ENCODE results near the gene RPL28.

The RPL28 gene

DNA sequence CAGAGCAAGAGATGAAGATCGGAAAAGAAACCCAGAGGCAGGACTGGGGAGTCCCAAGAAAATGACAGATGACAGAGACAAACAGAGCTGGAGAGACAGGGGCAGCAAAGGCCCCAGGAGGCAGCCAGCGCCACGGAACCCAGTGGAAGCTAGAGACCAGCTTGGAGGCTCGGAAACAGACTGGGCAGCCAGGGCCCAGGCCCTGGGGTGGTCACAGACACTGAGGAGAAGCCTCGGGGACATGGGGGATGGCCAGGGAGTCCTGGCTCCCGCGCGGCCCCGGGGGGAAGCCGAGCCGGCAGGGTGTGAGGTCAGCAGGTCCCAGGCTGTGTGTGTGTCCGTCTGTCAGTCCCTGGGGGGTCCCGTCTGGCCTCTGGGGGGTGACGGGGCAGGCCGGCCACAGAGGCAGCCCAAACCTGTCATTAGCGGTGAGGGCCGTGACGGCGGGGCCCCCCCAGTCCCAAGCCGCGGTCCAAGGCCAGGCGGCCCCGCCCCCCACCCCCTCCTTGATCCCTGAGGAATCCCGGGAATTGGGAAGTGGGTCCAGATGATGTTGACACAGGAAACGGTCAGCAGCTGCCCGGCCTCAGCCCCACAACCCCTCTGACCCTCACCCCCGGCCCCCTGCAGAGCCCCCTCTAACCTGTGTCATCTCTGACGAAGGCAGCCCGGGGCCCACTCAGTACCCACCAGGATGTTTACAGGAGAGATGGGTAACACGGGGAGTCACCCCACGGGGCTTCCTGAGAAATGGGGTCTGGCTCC, 11.6 kb upstream of the RPL28 start:
- DNase-seq, result no peak

DNA sequence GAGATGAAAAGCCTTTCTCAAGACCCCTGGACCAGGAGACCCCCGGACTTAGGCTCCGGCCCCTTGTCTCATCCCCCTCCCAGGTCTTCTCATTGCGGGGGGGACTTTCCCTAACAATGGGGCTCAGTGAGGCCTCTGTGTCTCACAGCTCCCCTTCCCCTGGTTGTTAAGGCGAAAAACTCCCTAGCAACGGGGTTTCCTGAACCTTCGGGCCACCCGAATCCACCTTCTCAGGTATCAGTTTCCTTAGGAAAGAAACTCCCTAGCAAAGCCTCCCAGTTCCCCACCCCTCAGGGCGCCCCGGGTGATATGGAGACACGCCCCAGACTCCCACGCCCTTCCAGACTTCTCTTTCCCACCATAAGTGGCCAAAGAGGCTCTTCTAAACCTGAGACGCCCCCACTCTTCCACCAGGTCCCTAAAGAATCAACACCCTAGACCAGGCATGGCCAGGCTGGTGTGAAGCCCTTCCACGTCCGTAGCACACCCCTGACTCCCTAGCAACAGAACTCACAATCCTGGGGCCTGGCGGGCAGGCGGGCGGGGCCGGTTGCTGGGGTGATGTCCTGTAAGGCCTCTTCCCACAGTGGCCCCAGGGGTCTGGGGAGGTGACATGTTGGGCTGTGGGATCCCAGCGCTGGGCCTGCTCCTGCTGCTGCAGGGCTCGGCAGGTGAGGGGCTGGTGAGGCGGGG, 9.3 kb upstream of the RPL28 start, which contains the start of gene TMEM190:
TMEM190 (plus strand) TSS at position 586 of the 693 bp plus-strand sequence; CDS start at position 614, 28 bp downstream.
- DNase-seq, result no peak

GRCh38 chr19:55377356-55378131, 8.2 kb upstream of the RPL28 start:
- no peak for DNase-seq

- DNase-seq, result no peak
Observed at GRCh38 chr19:55379174-55379573, 6.6 kb upstream of the RPL28 start.

DNA sequence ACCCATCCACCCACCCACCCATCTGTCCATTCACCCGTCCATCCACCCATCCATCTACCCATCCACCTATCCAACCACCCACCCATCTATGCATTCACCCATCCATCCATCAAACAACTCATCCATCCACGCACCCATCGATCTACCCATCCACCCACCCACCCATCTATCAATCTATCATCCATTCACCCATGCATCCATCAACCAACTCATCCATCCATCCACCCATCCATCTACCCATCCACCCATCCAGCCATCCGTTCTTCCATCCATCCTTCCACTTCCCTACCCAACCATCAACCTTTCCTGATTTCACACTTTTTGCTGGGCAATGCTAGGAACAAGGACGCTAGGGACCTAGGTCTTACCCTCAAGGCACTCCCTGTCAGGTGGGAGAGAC, 3.7 kb upstream of the RPL28 start:
- DNase-seq, result no peak

DNA sequence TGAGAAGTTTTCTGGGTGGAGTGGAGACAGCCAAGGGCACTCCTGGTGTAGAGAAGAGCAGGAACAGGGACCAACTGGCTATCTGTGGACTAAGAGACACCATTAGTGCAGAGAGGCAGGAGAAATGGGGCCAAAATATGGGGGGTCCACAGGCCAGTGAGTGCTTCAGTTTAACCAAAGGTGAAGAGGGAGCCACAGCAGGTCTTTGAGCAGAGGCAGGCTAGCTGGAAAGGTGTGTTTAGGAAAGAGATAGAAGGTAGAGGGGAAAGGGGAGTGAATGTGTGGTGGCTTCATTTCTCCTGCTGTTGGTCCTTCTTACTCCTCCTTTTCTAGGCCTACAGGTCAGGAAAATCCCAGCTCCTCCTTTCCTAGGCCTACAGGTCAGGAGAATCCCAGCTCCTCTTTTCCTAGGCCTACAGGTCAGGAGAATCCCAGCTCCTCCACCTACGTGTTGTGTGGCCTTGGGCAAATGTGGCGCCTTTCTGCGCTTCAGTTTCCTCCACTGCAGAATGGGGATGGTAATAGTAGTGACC, 3.1 kb upstream of the RPL28 start:
- no peak for DNase-seq

DNA sequence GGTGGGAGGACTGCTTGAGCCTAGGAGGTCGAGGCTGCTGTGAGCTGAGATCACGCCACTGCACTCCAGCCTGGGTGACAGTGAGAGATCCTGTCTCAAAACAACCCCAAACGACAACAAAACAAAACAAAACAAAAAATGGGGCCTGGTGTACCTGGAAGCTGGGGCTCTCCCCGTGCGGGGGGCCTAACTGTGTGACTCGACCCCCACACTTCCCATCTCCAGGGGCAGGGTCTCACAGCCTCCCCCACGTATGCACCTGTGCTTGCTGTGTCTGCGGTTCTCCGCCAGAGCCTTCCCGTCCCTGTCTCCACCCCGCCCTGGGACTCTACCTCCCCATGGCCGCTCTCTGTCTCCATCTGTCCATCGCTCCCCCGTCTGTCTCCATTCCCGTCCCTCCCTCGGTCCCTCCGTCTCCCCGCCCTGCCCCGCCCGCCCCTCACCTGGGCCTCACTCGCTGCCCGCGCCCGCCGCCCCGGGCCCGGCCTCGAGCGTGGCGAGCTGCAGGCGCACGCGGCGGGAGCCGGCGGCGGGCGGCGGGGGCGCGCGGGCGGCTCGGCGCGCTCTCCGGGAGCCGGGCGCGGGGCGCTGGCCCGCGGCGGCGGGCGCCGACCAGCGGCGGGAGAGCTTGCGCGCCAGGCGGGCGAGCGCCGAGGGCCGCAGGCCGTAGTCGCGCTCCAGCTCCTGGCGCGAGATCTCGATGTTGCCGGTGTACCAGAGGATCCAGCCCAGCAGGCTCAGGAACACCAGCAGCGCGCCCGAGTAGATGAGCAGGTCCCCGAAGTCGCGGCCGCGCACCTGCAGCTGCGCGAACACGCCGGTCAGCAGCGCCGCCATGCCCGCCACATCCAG, 2.2 kb upstream of the RPL28 start:
- DNase-seq, result peak; percentile 31 to 33

DNA sequence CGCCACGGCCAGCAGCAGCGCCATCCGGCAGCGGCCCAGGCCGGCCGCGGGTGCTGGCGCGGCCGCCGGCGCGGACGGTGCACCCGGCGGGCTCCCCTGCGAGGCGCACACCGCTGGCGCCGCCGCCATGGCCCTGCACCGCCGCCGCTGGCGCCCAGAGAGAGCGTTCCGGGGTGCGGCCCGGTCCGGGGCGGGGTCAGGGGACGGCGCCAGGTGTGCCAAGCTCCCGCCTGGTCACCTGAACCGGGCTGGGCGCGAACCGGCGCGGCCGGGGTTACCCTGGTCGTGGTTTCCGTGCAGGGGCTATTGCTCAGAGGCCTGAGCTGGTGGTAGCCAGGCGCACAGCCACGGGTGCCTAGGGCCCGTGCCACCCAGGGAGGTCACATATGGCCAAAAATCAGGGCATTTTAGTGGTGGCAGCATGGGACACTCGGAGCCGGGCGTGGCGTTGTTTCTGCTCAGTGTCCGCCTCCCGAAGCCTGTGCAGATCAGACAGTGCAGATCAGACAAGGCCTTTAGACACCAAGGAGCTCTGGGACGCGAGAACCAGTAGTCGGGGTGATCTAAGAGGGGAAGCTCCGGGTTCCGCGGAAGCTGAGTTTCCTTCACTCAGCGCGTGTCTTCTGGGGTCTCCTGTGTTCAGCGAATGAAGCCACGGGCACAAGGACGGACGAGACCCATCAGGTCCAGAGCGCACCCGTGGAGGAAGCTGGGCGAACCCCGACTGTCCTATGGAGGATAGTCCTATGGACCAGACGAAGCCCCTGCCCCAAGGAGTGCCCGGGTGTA, 1.4 kb upstream of the RPL28 start, which contains the start of gene TMEM238:
TMEM238 (minus strand) TSS at position 162 of the 789 bp plus-strand sequence; CDS start at position 129, 33 bp downstream.
- DNase-seq, result peak; percentile 26 to 38

GRCh38 chr19:55384920-55385723, 610 bp upstream of the RPL28 start:
- DNase-seq, result peak; percentile 90 to 95

DNA sequence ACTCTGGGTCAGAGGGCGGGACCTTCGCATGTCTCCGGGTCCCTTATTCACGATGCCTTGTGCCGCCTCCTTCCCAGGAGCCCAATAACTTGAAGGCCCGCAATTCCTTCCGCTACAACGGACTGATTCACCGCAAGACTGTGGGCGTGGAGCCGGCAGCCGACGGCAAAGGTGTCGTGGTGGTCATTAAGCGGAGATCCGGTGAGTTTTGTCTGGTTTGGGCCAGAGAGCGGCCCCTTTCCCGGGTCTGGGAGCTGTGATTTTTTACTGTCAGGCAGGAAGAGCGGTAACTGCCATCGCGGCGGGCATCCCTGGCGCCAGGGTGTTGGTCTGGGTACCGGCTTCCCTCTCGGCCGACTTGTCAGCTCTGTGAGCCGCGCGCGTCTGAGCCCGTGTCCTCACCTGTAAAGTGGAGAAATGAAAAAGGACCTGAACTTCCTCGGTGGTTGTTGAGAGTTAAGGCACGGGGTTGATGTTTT, 800 bp downstream of the RPL28 start:
- DNase-seq, result peak in 1 of 2 donors; percentile 15

DNA sequence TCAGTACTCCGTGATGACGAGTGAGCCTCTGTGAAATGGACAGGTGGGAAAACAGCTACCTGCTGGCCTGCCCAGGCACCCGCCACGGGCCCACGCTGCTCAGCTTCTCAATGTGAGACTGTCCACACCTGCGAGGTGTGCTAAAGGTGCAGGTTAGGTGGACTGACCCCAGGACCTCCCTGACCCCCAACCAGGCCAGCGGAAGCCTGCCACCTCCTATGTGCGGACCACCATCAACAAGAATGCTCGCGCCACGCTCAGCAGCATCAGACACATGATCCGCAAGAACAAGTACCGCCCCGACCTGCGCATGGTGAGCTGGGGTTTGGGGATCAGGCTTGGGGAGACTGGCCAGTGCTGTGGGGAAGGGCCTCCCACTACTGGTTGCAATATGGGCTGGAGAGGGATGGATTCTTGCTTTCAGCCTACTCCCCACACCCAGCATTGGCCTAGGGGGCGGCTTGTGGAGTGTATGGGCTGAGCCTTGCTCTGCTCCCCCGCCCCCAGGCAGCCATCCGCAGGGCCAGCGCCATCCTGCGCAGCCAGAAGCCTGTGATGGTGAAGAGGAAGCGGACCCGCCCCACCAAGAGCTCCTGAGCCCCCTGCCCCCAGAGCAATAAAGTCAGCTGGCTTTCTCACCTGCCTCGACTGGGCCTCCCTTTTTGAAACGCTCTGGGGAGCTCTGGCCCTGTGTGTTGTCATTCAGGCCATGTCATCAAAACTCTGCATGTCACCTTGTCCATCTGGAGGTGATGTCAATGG, 2.2 kb downstream of the RPL28 start:
- no peak for DNase-seq

GRCh38 chr19:55389386-55390317, 3.9 kb downstream of the RPL28 start:
- DNase-seq, result no peak

GRCh38 chr19:55390461-55390880, 4.7 kb downstream of the RPL28 start:
- DNase-seq, result no peak

DNA sequence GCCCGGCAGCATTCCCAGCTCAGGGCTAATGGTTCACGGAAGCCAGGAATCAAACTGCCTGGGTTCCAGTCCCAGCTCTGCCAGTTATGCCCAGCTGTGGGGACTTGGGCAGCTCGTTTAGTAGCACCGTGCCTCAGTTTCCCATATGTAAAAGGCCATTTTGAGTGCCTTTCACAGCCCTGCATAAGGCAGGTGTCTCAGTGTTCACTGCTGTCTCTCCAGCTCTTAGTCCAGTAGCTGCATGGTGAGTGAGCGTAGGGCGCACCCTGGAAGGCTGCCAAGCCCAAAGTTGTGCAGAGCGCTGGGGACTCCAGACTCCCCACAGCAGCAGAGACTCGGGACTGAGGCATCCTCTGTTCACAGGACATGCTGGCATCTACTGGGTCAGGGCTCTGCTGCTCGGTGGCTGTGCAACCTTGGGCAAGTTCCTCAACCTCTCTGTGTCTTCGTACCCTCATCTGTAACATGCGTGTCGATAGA, 5.5 kb downstream of the RPL28 start:
- no peak for DNase-seq

DNA sequence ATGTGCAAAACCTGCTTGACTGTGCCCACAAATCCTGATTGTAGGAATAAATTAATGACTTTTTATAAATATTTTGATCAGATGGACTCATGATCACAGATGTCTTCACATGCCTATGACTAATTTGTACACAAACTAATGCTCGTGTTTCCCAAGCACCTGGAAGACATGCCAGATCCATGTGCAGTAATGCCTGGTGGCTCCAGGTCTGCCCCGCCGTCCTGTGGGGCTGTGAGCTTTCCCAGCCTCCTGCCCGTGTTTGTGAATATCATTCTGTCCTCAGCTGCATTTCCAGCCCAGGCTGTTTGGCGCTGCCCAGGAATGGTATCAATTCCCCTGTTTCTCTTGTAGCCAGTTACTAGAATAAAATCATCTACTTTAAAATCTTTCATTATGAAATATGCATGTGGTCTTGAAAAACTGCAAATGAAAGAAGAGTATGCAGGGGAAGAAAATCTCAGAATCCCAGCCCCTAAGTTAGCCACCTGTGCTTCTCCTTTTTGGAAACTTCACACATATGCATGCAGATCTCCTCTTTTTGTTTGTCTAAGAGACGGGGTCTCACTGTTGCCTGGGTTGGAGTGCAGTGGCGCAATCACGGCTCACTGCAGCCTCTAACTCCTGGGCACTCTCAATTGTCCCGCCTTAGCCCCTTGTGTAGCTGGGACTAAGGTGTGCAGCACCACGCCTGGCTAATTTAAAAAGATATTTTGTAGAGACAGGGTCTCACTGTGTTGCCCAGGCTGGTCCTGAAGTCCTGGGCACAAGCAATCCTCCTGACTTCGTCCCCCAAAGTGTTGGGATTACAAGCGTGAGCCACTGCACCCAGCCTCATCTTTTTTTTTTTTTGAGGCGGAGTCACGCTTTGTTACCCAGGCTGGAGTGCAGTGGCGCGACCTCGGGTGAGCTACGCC, 6.2 kb downstream of the RPL28 start:
- no peak for DNase-seq

DNA sequence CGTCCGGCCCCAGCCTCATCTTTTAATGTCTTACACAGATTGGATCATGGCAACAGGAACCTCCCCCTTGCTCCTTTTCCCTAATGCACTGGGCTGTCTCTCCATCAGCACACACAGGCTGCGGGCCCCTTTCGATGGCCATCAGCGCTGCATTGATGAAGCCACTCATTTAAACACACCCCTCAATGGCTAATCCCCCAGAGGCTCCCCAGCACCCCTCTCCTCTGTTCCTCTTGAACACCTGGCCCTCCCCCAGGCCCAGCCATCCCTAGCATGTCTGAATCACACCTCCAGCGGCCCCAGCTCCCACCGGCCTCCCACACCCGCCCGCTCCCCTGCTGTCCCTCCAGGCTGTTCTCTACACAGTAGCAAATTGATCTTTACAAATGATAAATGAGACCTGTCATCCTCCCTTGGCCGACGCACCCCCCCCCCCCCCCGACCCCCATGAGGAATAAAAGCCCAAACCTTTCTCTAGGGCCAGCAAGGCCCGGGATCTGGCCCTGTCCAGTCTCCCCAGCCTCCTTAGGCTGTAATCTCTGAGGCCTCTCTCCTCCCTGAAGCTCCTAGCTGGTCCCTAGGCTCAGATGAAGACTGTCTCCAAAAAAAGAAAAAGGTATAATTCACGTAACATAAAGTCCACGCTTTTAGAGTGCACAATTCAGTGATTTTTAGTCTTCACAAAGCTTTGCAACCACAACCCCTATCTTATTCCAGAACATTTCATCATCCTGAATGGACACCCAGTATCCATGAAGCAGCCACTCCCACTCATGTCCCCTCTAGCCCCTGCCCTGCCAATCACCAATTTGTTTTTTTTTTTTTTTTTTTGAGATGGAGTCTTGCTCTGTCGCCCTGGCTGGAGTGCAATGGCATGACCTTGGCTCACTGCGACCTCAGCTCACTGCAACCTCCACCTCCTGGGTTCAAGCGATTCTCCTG, 7.4 kb downstream of the RPL28 start:
- no peak for DNase-seq

Data from activated CD4-positive, alpha-beta T cell treated with anti-CD3 and anti-CD28 coated beads for 4 hours (primary cell).